ENCODE data around the gene SLCO4A1.

- TF ChIP-seq TAF1 (IDR thresholded peaks at IDR 0.05; ENCODE audit: borderline replicate concordance, insufficient read depth, low read length) = no peak
- no peak for TF ChIP-seq REST (IDR thresholded peaks at IDR 0.05; ENCODE audit: insufficient read depth in 1 of 2, low read depth in 2 of 2, low read length in 2 of 2)
- no peak for TF ChIP-seq POLR2AphosphoS5 (IDR thresholded peaks at IDR 0.05; ENCODE audit: low read depth, low read length)
- TF ChIP-seq SIN3A (IDR thresholded peaks at IDR 0.05; ENCODE audit: borderline replicate concordance, insufficient read depth, low read length) = no peak
Measured at GRCh38 chr20:62622178-62622876, 20.0 kb upstream of the SLCO4A1 start.
